ENCODE measurements around the gene GORASP2. TPM values are rescaled to one million over a fixed set of nuclear protein-coding genes. Genes with fewer than 3 reads are reported as not detected.

Gene GORASP2
- total and polyA plus RNA-seq, 2 experiments from 2014 or later, result 70.4 to 132 TPM

- Histone ChIP-seq H3K27ac (no peak overlapping the region), H3K4me3 (no peak overlapping the region), H3K9ac (no peak overlapping the region), H2AFZ (no peak overlapping the region), H4K20me1 (ENCODE audit: insufficient read depth) (no peaks in the 10 kb centered on the region), H3K27me3 (replicated peaks; ENCODE audit: insufficient read depth) (no peaks in the 10 kb centered on the region), H3K9me3 (ENCODE audit: low read depth) (no peaks in the 10 kb centered on the region), H3K4me2 (ENCODE audit: unreplicated experiment) (no peak overlapping the region), H3K9me2 (ENCODE audit: insufficient read depth) (no peaks in the 10 kb centered on the region), H3F3A (ENCODE audit: insufficient read depth) (no peaks in the 10 kb centered on the region; the same call in 1 of the 2 replicates), H3K4me1 (ENCODE audit: insufficient read depth) (no peaks in the 10 kb centered on the region), H3K36me3 (ENCODE audit: low read depth) (peaks cover 43% of the 10 kb centered on the region), H3K79me2 (ENCODE audit: insufficient read depth) (no peaks in the 10 kb centered on the region)
- in situ Hi-C loops (cut with MboI), result no loop called here
- no peak for DNase-seq
- 97 to 99% methylated on average over 5 of the region's 5 CpGs for WGBS, 2 experiments (ENCODE audit: low coverage in 1 of 2, low lambda C conversion rate in 2 of 2, missing lambda C conversion rate in 2 of 2)
- TF ChIP-seq EZH2phosphoT487 (IDR thresholded peaks at IDR 0.05; ENCODE audit: insufficient read depth, low read depth) (no peak), EZH2 (IDR thresholded peaks at IDR 0.05; ENCODE audit: insufficient read depth, poor library complexity, severe bottlenecking) (no peak)
Measured at GRCh38 chr2:170991398-170992182, 62.5 kb downstream of the GORASP2 start.

GRCh38 chr2:170996316-170996715 lies 67.3 kb downstream of the GORASP2 start:
- Histone ChIP-seq H3K4me2 (ENCODE audit: unreplicated experiment) (no peak overlapping the region), H3F3A (ENCODE audit: insufficient read depth) (no peaks in the 10 kb centered on the region; the same call in 1 of the 2 replicates), H3K4me3 (no peak overlapping the region), H3K27ac (no peak overlapping the region), H3K27me3 (replicated peaks; ENCODE audit: insufficient read depth) (no peaks in the 10 kb centered on the region), H4K20me1 (ENCODE audit: insufficient read depth) (no peaks in the 10 kb centered on the region), H3K4me1 (ENCODE audit: insufficient read depth) (no peaks in the 10 kb centered on the region), H3K9me2 (ENCODE audit: insufficient read depth) (no peaks in the 10 kb centered on the region), H3K9me3 (ENCODE audit: low read depth) (no peaks in the 10 kb centered on the region), H3K36me3 (ENCODE audit: low read depth) (peaks cover 52% of the 10 kb centered on the region), H2AFZ (no peak overlapping the region), H3K9ac (no peak overlapping the region), H3K79me2 (ENCODE audit: insufficient read depth) (no peaks in the 10 kb centered on the region)
- TF ChIP-seq EZH2 (IDR thresholded peaks at IDR 0.05; ENCODE audit: insufficient read depth, poor library complexity, severe bottlenecking) (no peak), EZH2phosphoT487 (IDR thresholded peaks at IDR 0.05; ENCODE audit: insufficient read depth, low read depth) (no peak)
- in situ Hi-C loops (cut with MboI), result no loop called here
- DNase-seq, result no peak
- WGBS, 2 experiments (ENCODE audit: low coverage in 1 of 2, low lambda C conversion rate in 2 of 2, missing lambda C conversion rate in 2 of 2), result 96 to 97% methylated on average over 2 of the region's 2 CpGs

GRCh38 chr2:170997893-170998597 lies 69.0 kb downstream of the GORASP2 start:
- no peak for DNase-seq
- H3K27me3 ChIP-seq (replicated peaks; ENCODE audit: insufficient read depth), result no peaks in the 10 kb centered on the region
- H3K36me3 ChIP-seq (ENCODE audit: low read depth), result peaks cover 37% of the 10 kb centered on the region
- no peaks in the 10 kb centered on the region for H3K9me3 ChIP-seq (ENCODE audit: low read depth)
- H3K27ac ChIP-seq, result no peak overlapping the region
- H3K4me3 ChIP-seq, result no peak overlapping the region
- WGBS, 2 experiments (ENCODE audit: low coverage in 1 of 2, low lambda C conversion rate in 2 of 2, missing lambda C conversion rate in 2 of 2), result 75 to 81% methylated on average over 5 of the region's 5 CpGs
- H3F3A ChIP-seq (ENCODE audit: insufficient read depth), result no peaks in the 10 kb centered on the region
- H2AFZ ChIP-seq, result no peak overlapping the region
- no peaks in the 10 kb centered on the region for H3K9me2 ChIP-seq (ENCODE audit: insufficient read depth)
- H3K79me2 ChIP-seq (ENCODE audit: insufficient read depth), result no peaks in the 10 kb centered on the region
- TF ChIP-seq EZH2 (IDR thresholded peaks at IDR 0.05; ENCODE audit: insufficient read depth, poor library complexity, severe bottlenecking), result no peak
- no peak for TF ChIP-seq EZH2phosphoT487 (IDR thresholded peaks at IDR 0.05; ENCODE audit: insufficient read depth, low read depth)
- no peaks in the 10 kb centered on the region for H4K20me1 ChIP-seq (ENCODE audit: insufficient read depth)
- H3K4me1 ChIP-seq (ENCODE audit: insufficient read depth), result no peaks in the 10 kb centered on the region
- H3K4me2 ChIP-seq (ENCODE audit: unreplicated experiment), result no peak overlapping the region
- H3K9ac ChIP-seq, result no peak overlapping the region
- in situ Hi-C loops (cut with MboI), result no loop called here

- no peak overlapping the region for H3K4me3 ChIP-seq
- WGBS, 2 experiments (ENCODE audit: low coverage in 1 of 2, low lambda C conversion rate in 2 of 2, missing lambda C conversion rate in 2 of 2), result 87 to 91% methylated on average over 6 of the region's 6 CpGs
- no peaks in the 10 kb centered on the region for H3K79me2 ChIP-seq (ENCODE audit: insufficient read depth)
- in situ Hi-C loops (cut with MboI), result no loop called here
- H3K36me3 ChIP-seq (ENCODE audit: low read depth), result peaks cover 35% of the 10 kb centered on the region
- no peaks in the 10 kb centered on the region for H3K4me1 ChIP-seq (ENCODE audit: insufficient read depth)
- no peak overlapping the region for H3K9ac ChIP-seq
- DNase-seq, result no peak
- no peak overlapping the region for H2AFZ ChIP-seq
- TF ChIP-seq EZH2phosphoT487 (IDR thresholded peaks at IDR 0.05; ENCODE audit: insufficient read depth, low read depth) (no peak), EZH2 (IDR thresholded peaks at IDR 0.05; ENCODE audit: insufficient read depth, poor library complexity, severe bottlenecking) (no peak)
- H3K9me2 ChIP-seq (ENCODE audit: insufficient read depth), result no peaks in the 10 kb centered on the region
- H3K27ac ChIP-seq, result no peak overlapping the region
- H4K20me1 ChIP-seq (ENCODE audit: insufficient read depth), result no peaks in the 10 kb centered on the region
- no peaks in the 10 kb centered on the region for H3F3A ChIP-seq (ENCODE audit: insufficient read depth)
- no peak overlapping the region for H3K4me2 ChIP-seq (ENCODE audit: unreplicated experiment)
- H3K27me3 ChIP-seq (replicated peaks; ENCODE audit: insufficient read depth), result no peaks in the 10 kb centered on the region
- no peaks in the 10 kb centered on the region for H3K9me3 ChIP-seq (ENCODE audit: low read depth)
Measured at GRCh38 chr2:170999654-171000053, 70.6 kb downstream of the GORASP2 start.
